ENCODE measurements around the gene CLEC2D.

CLEC2D gene, protein sequence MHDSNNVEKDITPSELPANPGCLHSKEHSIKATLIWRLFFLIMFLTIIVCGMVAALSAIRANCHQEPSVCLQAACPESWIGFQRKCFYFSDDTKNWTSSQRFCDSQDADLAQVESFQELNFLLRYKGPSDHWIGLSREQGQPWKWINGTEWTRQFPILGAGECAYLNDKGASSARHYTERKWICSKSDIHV

DNA sequence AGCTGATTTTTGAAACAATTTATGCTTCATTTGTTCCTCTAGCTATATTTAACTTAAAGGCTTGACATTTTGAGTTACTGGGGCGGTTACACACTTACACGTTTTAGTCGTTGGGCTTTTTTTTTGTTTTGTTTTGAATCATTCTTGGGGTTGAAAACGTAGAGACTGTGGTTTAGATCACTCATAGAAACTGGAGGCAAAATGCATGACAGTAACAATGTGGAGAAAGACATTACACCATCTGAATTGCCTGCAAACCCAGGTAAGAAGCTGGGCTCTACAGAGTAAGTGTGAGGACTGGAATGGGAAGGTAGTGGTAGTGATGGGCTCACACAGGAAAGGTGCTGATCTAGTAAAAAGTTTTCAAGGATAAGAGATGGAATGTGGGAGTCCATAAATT lies at the start of gene CLEC2D:
Gene CLEC2D (plus strand): TSS at position 180 of the 400 bp plus-strand sequence. CDS start 22 bp downstream, at position 202.
- no peak for DNase-seq (ENCODE audit: low spot score)

DNA sequence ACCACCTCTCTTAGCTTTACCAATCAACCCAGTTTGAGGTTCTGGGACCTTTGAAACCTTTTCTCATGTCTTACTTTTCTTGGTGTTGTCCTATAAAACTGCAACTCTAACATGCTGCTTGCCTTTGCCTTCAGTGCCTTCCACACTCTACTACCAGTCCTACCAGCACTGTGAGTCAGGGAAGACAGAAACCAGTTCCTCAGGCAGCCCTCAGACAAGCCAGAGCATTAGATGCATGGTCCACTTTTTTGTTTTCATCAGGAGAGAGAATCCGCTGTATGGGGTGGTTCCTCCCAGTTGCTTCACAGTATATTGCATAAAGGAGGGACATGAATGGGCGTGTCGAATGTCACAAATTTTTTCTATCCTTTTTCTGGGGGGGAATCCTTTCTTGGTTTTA lies 44.5 kb upstream of the CLEC2D start:
- DNase-seq (ENCODE audit: low spot score): no peak

DNA sequence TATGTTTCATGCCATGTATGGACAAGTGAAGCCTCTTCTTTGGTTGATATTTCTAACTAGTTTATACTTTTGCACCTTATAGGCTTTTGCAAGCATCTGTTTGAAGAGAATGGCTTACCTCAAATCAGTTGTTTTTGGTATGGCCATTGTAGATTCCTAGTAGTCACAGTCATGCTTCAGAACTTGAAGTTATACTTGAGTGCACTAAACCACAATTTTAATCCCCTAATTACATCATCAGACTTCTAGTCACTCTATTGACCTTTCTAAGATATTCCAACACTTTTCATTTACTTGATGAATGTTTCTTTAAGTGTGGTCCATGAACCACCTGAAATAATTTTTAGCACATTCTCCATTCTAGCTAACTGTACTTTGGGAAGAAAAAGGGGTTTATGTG lies 43.2 kb upstream of the CLEC2D start:
- DNase-seq (ENCODE audit: low spot score): peak; percentile 77

DNA sequence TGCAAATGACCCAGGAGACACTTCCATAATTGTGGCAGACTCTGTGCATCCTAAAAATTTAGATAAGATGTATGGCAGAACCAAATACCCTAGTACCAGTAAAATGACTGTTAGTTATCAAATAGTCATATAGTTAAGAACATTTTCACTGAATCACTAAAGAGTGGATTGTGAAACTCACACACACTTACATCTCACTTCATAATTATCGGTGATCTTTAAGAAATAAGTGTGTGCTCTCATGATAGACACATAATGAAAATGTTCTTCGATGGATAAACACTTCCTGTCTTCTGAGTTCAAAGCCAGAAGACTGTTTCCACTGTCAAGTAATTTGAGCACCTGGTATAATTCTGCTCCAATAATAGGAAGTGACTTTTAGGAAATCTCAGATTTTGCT lies 42.7 kb upstream of the CLEC2D start:
- DNase-seq (ENCODE audit: low spot score): no peak

DNA sequence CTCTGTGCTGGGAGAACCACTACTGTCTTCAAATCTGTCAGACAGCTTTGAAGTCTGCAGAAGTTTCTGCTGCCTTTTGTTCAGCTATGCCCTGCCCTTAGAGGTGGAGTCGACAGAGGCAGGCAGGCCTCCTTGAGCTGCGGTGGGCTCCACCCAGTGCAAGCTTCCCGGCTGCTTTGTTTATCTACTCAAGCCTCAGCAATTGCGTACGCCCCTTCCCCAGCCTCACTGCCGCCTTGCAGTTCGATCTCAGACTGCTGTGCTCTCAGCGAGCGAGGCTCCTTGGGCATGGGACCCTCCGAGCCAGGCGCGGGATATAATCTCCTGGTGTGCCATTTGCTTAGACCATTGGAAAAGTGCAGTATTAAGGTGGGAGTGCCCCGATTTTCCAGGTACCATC lies 36.7 kb upstream of the CLEC2D start:
- DNase-seq (ENCODE audit: low spot score): no peak

DNA sequence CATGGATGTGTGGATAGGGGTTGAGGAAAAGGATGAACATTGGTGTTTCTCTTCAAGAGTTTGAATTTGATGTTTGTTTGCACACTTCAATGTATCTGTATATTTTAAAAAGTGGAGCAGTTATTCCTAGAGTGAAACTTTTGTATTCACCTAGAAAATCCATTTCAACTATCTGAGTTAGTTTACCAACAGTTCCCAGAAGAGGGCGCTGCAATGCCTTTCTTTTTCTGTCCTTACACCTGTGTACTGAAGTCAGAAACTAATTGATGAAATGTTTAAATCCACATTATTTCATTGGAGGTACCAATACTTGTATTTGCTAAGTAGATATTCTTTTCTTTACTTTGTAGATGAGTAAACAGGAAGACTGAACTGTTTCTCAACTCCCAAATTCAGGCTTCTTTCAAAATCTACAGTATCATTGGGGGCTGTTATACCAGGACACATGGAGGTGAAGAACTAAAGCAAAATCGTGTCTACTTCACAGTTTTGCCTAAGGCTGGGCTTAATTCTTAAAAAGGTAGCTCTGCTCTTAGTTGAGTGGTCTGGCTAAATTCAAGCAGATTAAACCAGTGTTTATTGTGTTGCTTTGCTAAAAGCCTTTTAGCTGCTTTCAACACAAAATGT lies 35.2 kb upstream of the CLEC2D start:
- DNase-seq (ENCODE audit: low spot score): peak; percentile 61

DNA sequence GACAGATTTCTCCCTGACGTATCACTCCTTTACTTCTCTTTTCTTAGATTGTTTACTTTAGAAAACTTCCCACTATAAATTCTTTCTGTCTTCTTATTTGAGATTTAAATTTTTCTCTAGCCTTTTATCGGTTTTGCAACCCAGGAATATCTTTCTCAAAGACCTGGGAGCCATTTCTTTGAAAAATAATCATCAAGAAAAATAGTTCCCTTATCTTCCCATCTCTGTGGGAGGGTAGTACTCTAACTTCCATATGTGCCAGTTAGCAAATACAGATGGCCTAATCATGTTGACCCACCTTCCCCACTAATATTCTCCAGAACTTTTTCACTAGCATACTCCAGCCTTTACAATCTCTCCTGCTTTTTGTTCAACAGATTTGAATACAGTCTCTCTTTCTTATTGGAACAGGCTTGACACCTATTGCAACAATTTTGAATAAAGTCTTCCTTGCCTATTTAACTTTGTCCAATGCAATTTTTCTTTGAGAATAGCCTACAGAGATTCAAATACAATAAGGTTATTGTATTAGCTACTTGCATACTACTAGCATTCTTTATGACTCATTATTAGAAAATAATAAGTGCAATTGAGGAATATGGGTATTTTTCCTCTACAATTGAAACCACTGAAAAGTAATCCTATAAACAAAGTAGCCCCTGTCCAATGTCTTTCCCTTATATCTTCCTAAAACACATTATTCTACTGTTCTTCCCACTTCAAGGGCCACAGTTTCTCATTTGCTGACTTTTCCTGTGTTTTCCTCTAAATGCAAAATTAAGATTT lies 34.4 kb upstream of the CLEC2D start:
- DNase-seq (ENCODE audit: low spot score): no peak

DNA sequence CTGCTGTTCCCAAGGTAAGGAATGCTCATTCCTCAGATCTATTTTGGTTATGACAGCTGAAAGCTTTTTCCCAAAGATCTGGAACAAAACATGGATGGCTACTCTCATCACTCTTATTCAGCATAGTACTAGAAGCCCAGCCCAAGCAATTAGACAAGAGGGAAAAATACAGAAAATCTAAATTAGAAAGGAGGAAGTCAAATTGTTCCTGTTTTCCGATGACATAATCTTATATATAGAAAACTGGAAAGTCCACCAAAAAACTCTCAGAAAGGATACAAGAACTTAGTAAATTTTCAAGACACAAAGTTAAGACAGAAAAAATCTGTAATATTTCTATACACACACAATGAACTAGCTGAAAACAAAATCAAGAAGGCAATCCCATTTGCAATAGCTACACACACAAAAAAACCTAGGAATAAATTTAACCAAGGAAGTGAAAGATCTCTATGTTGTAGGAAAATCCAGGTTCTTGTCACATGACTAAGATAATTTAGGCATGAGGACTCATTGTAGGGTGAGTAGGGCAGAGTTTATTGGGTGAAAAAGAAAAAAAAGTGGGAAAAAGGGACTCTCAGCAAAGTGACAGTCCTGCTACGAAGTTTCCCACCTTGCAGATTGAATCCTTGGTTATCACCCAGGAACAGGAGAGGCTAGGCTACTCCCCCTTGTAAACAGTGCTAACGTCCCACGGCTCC lies 33.2 kb upstream of the CLEC2D start:
- DNase-seq (ENCODE audit: low spot score): no peak

DNA sequence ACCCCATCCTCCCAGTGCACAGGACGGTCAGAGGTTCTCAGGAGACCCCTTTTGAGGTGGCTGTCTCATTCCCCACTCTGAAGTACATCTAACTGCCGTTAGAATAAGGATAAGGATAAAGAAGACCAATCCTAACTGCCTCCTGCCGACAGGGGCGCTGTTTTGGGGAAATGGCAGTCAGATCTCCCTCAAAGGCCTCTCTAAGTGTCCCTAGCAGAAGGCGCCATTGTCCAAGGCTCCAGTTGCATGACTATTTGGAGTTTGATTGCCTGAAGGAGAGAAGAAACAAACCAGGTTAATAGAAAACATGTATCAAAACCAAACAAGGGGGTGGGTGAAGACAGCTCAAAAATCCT lies 32.7 kb upstream of the CLEC2D start:
- DNase-seq (ENCODE audit: low spot score): no peak

DNA sequence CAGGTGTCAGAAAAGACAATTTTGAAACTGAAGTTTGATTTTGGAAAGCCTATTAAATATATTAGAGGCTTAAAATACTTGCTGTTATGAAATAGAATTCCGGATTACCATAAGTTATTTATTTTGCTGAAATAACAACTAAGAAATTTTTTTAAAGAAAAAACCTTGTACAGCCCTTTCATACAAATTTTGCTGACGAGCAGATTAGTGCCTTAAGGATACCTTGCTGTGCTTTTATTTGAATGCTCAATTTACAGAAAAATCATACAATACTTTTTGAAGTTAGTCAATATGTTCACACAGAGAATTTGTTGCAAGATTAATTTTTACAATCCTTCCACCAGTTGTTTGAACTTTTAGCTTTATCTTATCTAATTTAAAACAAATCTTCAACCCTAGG lies 29.5 kb upstream of the CLEC2D start:
- no peak for DNase-seq (ENCODE audit: low spot score)

DNA sequence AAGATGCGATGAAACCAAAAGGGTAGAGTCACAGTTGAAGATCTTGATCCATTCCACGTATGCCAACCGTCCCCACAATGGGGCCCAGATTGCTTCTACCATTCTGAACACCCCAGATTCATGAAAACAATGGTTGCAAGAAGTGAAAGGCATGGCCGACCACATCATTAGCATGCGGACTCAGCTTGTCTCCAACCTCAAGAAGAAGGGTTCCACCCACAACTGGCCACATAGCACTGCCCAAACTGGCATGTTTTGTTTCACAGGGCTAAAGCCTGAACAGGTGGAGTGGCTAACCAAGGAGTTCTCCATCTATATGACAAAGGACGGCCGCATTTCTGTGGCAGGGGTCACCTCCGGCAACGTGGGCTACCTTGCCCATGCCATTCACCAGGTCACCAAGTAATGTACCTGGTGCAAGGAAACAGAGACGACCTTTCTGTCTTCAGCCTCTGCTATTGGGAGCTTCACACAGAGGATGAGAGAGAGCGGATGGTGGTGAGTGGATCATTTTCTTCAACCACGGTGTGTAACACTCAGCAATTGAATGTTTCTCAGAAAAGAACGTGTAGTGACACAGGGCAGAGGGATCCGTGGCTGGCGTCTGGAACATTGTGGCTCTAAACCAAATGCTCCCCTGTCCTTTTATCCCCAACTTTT lies 26.8 kb upstream of the CLEC2D start:
- DNase-seq (ENCODE audit: low spot score): no peak

DNA sequence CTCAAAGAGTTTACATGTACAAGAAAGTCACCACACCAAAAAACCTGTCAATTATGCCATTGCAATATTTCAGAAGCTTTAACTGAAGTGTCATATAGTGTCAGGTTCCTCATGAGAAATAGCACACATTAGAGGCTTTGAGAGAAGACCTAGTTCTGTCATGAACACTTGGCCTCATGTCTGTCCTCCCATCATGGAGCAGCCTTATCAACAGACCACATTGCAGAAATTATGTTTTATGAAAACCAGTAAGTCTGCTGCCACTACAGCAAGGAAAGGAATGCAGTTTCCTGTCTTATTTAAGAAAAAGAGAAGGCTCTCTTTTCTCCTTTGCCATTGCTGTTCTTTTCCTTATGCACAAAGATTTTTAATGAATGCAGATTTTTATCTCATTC lies 26.2 kb upstream of the CLEC2D start:
- DNase-seq (ENCODE audit: low spot score): no peak

DNA sequence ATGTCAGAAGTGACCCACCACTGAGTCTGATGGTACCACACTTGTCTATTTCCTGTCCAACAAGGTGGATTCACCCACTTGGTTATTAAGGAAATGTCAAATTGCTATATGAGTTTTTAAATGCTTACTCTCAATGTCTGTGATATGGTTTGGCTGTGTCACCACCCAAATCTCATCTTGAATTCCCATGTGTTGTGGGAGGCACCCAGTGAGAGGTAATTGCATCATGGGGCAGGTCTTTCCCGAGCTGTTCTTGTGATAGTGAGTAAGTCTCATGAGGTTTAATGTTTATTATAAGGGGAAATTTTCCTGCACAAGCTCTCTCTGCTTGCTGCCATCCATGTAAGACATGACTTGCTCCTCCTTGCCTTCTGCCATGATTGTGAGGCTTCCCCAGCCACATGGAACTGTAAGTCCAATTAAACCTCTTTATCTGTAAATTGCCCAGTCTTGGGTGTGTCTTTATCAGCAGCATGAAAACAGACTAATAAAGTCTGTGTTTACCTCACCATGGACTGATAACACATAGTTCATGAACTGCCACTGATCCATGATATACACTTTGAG lies 24.4 kb upstream of the CLEC2D start:
- peak; percentile 40 for DNase-seq (ENCODE audit: low spot score)

DNA sequence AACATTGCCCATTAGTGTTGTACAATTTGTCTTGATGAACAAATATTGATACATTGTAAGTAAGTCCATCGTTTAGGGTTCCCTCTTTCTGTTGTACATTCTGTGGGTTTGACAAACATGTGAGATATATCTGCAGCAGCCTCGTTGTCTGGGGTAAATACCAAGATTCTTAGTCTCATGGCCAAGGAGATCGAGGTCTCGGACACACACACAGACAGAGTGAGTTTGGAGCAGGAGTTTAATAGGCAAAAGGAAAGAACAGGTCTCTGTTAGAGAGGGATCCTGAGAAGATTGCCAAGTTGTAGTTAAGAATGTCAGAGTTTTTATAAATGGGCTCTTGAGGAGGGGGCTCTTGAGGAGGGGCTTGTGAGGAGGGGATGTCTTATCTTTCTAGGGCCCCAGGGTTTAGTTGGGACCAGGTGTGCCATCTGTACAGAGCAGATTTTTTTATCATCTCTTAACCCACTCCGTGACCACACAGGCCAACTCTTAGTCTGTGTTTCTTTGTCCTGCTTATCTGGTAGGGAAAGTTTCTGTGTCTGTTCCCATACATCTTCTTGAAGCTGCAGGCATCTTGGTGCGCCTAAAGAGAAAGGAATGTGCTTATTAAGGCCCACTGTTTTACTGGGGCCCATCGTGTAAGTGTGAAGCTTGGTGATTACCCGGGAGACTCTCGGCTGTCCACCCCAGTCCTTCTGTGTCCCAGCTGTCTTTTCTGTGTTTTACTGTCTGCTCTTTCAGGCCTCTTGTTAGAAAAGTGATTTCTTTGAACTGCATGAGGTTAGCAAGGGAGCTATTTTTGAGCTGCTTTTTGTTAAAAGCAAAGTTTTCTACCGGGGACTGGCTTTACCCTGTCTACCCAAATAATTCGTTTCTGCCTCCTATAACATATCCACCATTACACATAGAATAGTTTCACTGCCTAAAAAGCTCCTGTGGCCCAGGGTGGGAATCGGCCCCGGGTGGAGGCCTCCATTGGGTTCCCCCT lies 22.4 kb upstream of the CLEC2D start:
- DNase-seq (ENCODE audit: low spot score): peak; percentile 20

DNA sequence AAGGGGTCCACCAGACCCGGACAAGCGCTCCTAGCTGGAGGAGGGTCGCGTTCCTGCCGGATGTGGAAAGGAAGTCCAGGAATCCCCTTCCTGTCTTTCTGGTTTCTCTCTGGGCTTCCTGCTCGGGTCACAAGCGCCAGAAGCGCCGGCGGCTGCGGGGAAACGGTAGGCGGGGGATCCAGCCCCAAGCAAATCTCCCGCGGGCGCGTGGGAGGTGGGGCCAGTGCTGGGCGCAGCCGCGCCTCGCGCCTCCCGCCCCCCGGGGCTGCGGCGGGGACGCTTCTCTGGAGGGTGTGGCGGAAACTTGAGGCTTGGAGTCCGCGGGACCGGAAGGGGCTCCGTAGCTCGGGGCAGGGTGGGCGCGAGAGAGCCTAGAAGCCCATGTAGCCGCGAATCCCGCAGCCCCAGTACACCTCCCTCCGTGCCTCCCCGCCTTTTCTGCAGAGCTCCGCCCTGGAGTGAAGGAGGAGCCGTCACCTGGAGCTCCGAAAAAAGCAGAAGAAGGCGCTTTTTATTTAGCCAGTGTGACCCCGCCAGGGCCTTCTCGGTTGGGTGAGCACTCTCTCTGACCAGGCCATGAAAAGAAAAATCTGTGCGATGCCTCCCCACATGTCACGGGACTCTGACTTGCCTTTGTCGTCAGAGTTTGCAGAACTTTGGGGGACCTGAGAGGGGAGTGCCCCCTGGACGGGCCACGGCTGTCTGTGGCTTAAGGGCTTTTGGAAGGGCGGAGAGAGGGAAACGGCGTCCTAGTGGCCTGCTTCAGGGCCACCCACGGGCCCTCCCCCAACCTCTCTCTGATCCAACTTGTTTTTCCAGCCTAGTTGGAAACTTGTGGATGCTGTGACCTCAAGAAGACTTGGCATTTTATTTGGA lies 21.4 kb upstream of the CLEC2D start:
- peak; percentile 74 for DNase-seq (ENCODE audit: low spot score)

DNA sequence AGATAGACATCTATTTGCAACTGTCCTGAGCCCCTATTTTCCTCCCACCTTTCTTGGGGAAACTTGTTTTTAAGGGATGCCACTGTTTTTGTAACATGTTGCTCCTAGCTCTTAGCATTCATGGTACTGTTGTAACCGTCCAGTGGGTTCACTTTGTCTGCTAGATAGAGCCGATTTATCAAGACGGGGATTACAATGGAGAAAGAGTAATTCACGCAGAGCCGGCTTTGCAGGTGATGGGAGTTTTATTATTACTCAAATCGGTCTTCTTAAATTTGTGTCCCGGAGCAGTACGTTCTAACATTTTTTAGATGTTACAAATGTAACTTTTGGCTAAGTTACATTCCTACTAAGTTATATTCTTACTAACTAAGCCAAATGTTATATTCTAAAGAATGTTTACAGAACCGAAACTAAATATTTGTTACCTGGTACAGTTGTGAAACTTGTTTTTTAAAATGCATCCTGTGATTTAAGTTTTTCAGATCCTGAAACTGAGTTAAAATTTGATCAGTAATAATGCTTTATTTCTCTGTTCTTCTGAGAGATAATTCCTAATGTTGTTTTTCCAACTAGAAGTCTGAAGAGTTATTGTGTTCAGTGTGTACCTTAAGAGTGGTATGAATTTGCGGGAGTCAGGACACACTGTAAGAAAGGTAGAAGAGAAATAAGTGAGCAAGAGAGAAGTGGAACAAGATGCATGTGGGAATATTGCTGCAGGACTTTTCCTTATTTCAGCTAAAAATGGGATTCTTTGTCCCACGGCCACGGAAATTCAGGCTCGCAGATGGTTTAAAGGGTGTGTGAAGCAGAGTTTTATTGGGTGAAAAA lies 20.6 kb upstream of the CLEC2D start:
- no peak for DNase-seq (ENCODE audit: low spot score)

DNA sequence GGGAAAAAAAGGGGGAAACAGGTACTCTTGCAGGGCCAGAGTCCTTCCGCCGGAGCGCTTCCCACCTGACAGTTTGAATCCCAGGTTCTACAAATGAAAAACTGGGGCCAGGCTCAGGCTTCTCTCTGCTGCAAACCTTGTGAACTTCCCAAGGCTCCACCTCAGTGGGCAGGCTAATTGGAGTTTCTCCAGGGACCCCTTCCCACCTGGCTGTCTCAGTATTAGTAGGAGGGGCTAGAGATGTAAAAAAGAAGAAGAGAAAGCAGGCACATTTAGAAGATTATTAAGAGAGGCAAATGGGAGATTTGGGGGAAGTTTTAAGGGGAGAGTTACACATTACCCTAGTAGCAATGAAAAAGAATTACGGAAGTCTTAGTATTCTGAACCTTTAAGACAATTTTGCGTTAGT lies 20.0 kb upstream of the CLEC2D start:
- DNase-seq (ENCODE audit: low spot score): peak; percentile 28

DNA sequence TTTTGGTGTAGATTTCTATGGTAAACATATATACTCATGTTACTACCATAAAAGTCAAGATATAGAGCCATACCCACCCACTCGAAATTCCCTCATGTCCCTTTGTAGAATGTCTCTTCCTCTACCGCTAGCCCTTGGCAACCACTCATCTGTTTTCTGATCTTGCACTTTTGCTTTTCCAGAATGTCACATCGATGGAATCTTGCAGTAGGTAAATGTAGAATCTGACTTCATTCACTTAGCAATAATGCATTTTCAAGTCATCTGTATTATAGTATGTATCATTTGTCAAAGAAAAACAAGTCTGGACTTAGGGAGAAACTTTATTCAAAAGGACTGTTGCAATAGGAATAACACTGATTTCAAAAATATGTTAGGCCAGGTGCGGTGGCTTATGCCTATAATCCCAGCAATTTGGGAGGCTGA lies 19.3 kb upstream of the CLEC2D start:
- peak; percentile 4 for DNase-seq (ENCODE audit: low spot score)

DNA sequence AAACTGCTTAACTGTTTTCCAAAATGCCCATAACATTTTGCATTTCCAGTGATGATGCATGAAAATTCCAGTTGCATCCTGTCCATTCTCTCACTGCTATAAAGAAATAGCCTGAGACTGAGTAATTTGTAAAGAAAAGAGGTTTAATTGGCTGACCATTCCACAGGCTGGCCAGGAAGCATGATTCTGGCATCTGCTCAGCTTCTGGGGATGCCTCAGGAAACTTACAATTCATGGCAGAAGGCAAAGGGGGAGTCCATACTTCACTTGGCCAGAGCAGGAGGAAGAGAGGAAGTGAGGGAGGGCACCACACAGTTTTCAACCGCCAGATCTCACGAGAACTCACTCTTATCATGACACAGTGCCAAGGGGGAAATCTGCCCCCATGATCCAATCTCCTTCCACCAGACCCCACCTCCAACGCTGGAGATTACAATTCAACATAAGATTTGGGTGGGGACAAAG lies 18.2 kb upstream of the CLEC2D start:
- DNase-seq (ENCODE audit: low spot score): peak; percentile 62
